Measurements from ENCODE around the gene PCDHB1. TPM values are rescaled to one million over a fixed set of nuclear protein-coding genes. Genes with fewer than 3 reads are reported as not detected.

Gene PCDHB1, protein sequence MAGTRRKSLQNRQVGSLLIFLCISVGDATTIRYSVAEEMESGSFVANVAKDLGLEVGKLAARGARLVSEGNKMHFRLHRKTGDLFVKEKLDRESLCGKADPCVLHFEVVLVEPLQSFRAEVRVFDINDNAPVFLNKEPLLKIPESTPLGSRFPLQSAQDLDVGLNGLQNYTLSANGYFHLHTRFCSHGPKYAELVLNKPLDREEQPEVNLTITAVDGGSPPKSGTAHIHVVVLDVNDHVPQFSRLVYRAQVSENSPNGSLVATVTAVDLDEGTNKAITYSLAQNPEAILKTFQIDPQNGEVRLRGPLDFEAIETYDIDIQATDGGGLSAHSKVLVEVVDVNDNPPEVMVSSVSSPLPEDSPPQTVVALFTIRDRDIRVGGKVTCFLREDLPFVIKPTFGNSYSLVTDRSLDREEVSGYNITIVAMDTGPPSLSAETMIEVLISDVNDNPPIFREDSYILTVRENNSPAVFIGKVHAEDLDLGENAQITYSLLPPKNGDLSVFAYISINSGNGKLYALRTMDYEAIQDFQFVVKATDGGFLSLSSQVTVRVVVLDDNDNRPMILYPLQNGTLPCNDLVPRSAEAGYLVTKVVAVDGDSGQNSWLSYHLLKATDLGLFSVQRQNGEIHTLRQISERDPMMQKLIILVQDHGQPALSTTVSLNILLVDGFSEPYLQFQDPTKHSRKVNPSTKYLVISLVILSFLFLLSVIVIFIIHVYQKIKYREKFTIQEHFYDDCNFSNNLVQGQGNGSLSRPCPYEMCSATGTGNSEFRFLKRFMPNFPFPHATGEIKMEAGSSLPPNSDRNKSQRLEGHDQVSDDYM
- total RNA-seq (2022; extraction: Qiagen RNA extraction; ENCODE audit: low read depth): not detected in 5 replicates

GRCh38 chr5:141050622-141051520 is at the start of gene PCDHB1:
Gene PCDHB1 (plus strand): TSS chr5:141051374. CDS start chr5:141051471, 97 bp downstream.

GRCh38 chr5:141094481-141095262 is 43.5 kb downstream of the PCDHB1 start, which contains the start of gene PCDHB2:
Gene PCDHB2 (plus strand): TSS chr5:141094615. CDS start chr5:141094791, 176 bp downstream.

GRCh38 chr5:141100243-141100805 is 49.1 kb downstream of the PCDHB1 start, which contains the start of gene PCDHB3:
Gene PCDHB3 (plus strand): TSS chr5:141100473. CDS start chr5:141100650, 177 bp downstream.

Other genes with a start within 250 kb of the PCDHB1 start
- gene PCDHA4, start 244.3 kb upstream of the PCDHB1 start, total RNA-seq (2022; extraction: Qiagen RNA extraction; ENCODE audit: low read depth): 1.5 to 2.0 TPM (median 1.8 TPM) in 5 replicates
- gene PCDHA5, start 229.8 kb upstream of the PCDHB1 start, total RNA-seq (2022; extraction: Qiagen RNA extraction; ENCODE audit: low read depth): 0.56 to 0.86 TPM (median 0.77 TPM) in 5 replicates
- gene PCDHA6, start 223.4 kb upstream of the PCDHB1 start, total RNA-seq (2022; extraction: Qiagen RNA extraction; ENCODE audit: low read depth): 0.08 to 0.10 TPM (median 0.09 TPM) in 3 of 5 replicates, not detected in the others
- 0.03 to 0.18 TPM (median 0.06 TPM) in 5 replicates for gene PCDHA7, start 217.1 kb upstream of the PCDHB1 start, total RNA-seq (2022; extraction: Qiagen RNA extraction; ENCODE audit: low read depth)
- 0.03 to 0.13 TPM (median 0.07 TPM) in 4 of 5 replicates, not detected in the other for gene PCDHA8, start 210.2 kb upstream of the PCDHB1 start, total RNA-seq (2022; extraction: Qiagen RNA extraction; ENCODE audit: low read depth)
- gene PCDHA9, start 203.0 kb upstream of the PCDHB1 start, total RNA-seq (2022; extraction: Qiagen RNA extraction; ENCODE audit: low read depth): 0.01 TPM in 1 of 5 replicates, not detected in the others
- 0.01 to 0.06 TPM (median 0.01 TPM) in 4 of 5 replicates, not detected in the other for gene PCDHA10, start 195.5 kb upstream of the PCDHB1 start, total RNA-seq (2022; extraction: Qiagen RNA extraction; ENCODE audit: low read depth)
- 0.07 to 0.17 TPM (median 0.10 TPM) in 4 of 5 replicates, not detected in the other for gene PCDHA11, start 182.4 kb upstream of the PCDHB1 start, total RNA-seq (2022; extraction: Qiagen RNA extraction; ENCODE audit: low read depth)
- 2.7 to 3.1 TPM (median 2.9 TPM) in 5 replicates for gene PCDHA12, start 176.1 kb upstream of the PCDHB1 start, total RNA-seq (2022; extraction: Qiagen RNA extraction; ENCODE audit: low read depth)
- gene PCDHA13, start 169.2 kb upstream of the PCDHB1 start, total RNA-seq (2022; extraction: Qiagen RNA extraction; ENCODE audit: low read depth): 0.03 to 0.11 TPM (median 0.05 TPM) in 5 replicates
- 1.0 to 1.5 TPM (median 1.4 TPM) in 5 replicates for gene PCDHAC1, start 125.1 kb upstream of the PCDHB1 start, total RNA-seq (2022; extraction: Qiagen RNA extraction; ENCODE audit: low read depth)
- 2.6 to 3.2 TPM (median 2.6 TPM) in 5 replicates for gene PCDHAC2, start 84.9 kb upstream of the PCDHB1 start, total RNA-seq (2022; extraction: Qiagen RNA extraction; ENCODE audit: low read depth)
- gene PCDHB2, start 43.2 kb downstream of the PCDHB1 start, total RNA-seq (2022; extraction: Qiagen RNA extraction; ENCODE audit: low read depth): 3.3 to 4.1 TPM (median 3.3 TPM) in 5 replicates
- 0.04 to 0.05 TPM in 2 of 5 replicates, not detected in the others for gene PCDHB3, start 49.1 kb downstream of the PCDHB1 start, total RNA-seq (2022; extraction: Qiagen RNA extraction; ENCODE audit: low read depth)
- 0.03 to 0.17 TPM (median 0.05 TPM) in 5 replicates for gene PCDHB4, start 70.4 kb downstream of the PCDHB1 start, total RNA-seq (2022; extraction: Qiagen RNA extraction; ENCODE audit: low read depth)
- gene PCDHB5, start 83.8 kb downstream of the PCDHB1 start, total RNA-seq (2022; extraction: Qiagen RNA extraction; ENCODE audit: low read depth): 1.2 to 1.9 TPM (median 1.4 TPM) in 5 replicates
- gene PCDHB6, start 98.7 kb downstream of the PCDHB1 start, total RNA-seq (2022; extraction: Qiagen RNA extraction; ENCODE audit: low read depth): 0.85 to 1.3 TPM (median 1.1 TPM) in 5 replicates
- not detected in 5 replicates for gene PCDHB7, start 121.3 kb downstream of the PCDHB1 start, total RNA-seq (2022; extraction: Qiagen RNA extraction; ENCODE audit: low read depth)
- gene PCDHB8, start 126.4 kb downstream of the PCDHB1 start, total RNA-seq (2022; extraction: Qiagen RNA extraction; ENCODE audit: low read depth): 0.24 to 0.35 TPM (median 0.29 TPM) in 5 replicates
- gene PCDHB16, start 131.0 kb downstream of the PCDHB1 start, total RNA-seq (2022; extraction: Qiagen RNA extraction; ENCODE audit: low read depth): 0.04 to 0.19 TPM (median 0.06 TPM) in 5 replicates
- gene PCDHB9, start 135.8 kb downstream of the PCDHB1 start, total RNA-seq (2022; extraction: Qiagen RNA extraction; ENCODE audit: low read depth): 0.05 to 0.12 TPM in 2 of 5 replicates, not detected in the others
- 0.04 to 0.06 TPM (median 0.05 TPM) in 3 of 5 replicates, not detected in the others for gene PCDHB10, start 141.0 kb downstream of the PCDHB1 start, total RNA-seq (2022; extraction: Qiagen RNA extraction; ENCODE audit: low read depth)
- 0.07 to 0.12 TPM (median 0.11 TPM) in 3 of 5 replicates, not detected in the others for gene PCDHB11, start 148.3 kb downstream of the PCDHB1 start, total RNA-seq (2022; extraction: Qiagen RNA extraction; ENCODE audit: low read depth)
- gene PCDHB12, start 157.3 kb downstream of the PCDHB1 start, total RNA-seq (2022; extraction: Qiagen RNA extraction; ENCODE audit: low read depth): 0.02 TPM in 1 of 5 replicates, not detected in the others
- gene PCDHB13, start 162.5 kb downstream of the PCDHB1 start, total RNA-seq (2022; extraction: Qiagen RNA extraction; ENCODE audit: low read depth): 0.05 to 0.09 TPM (median 0.06 TPM) in 5 replicates
- gene PCDHB14, start 172.0 kb downstream of the PCDHB1 start, total RNA-seq (2022; extraction: Qiagen RNA extraction; ENCODE audit: low read depth): 0.05 to 0.15 TPM (median 0.08 TPM) in 5 replicates
- 0.05 to 0.06 TPM in 2 of 5 replicates, not detected in the others for gene PCDHB15, start 194.0 kb downstream of the PCDHB1 start, total RNA-seq (2022; extraction: Qiagen RNA extraction; ENCODE audit: low read depth)